Psoas muscle (tissue), 8 donors: ENCODE measurements around the gene DGKZ. TPM values are rescaled to one million over a fixed set of nuclear protein-coding genes. Genes with fewer than 3 reads are reported as not detected.

ENCODE experiments used
- ATAC-seq, 4 donors: fragments of 200-7000 bp; cut with Tn5 transposase; one replicate each; pipeline ENCODE4 v1.9.1; 2020; ENCODE audit warnings: moderate library complexity in 3 of 4, mild to moderate bottlenecking in 2 of 4
- DNase-seq, 2 donors: peaks; one replicate each; pipeline ENCODE4 v3.0.0-alpha.2; 2020
- H3K27ac ChIP-seq: fragments of 200-600 bp; one replicate; pipeline ENCODE4 v1.8.0; 2022
- H3K27me3 ChIP-seq, 3 donors: fragments of 200-600 bp in 1 of 3; one replicate each; pipeline versions ENCODE4 v1.6.1 to v1.8.0; 2013 to 2022; ENCODE audit warnings: low read length in 2 of 3, mild to moderate bottlenecking in 2 of 3, moderate library complexity in 1 of 3; ENCODE audit not compliant: insufficient read depth in 3 of 3
- H3K36me3 ChIP-seq, 2 donors: fragments of 200-600 bp in 1 of 2; one replicate each; pipeline versions ENCODE4 v1.6.1 to v1.8.0; 2013 to 2022; ENCODE audit warnings: low read depth in 1 of 2, mild to moderate bottlenecking in 1 of 2, moderate library complexity in 1 of 2; ENCODE audit not compliant: insufficient read depth in 1 of 2
- H3K4me1 ChIP-seq: fragments of 200-600 bp; one replicate; pipeline ENCODE4 v1.8.0; 2022
- H3K4me3 ChIP-seq: fragments of 200-600 bp; one replicate; pipeline ENCODE4 v1.8.0; 2022; ENCODE audit warnings: mild to moderate bottlenecking
- H3K9me3 ChIP-seq: fragments of 200-600 bp; one replicate; pipeline ENCODE4 v1.8.0; 2022
- WGBS, 3 donors: extraction: QIAGEN DNeasy Blood & Tissue Kit; methylation state at CpG; one replicate each; pipeline versions ENCODE4 v1.1.6 to v1.1.7; 2013; 5-methylcytosine and 5-hydroxymethylcytosine counted together
- intact Hi-C, 2 donors: fragments of 100-400 bp; cut with DNase I; formaldehyde crosslinking; loops; one replicate each; pipeline versions ENCODE4 v1.11.0 to v1.14.2; 2022
- polyA plus RNA-seq, 3 donors: library from polyadenylated mRNA; stranded (reverse); fragments of 200-250 nt; gene quantifications; one replicate each; pipeline ENCODE4 v1.2.3, GENCODE V29; 2013
- total RNA-seq, 4 donors: library from RNA; stranded (reverse); fragmentation: NEBNext Ultra II Directional in 2 of 4; extraction: Animal tissue kit (Norgen Biotek cat#: 25700) in 2 of 4; gene quantifications; one replicate each; pipeline versions ENCODE4 v1.2.1 to v1.2.4, GENCODE V29; 2021 to 2023
- TF ChIP-seq, protein P1 (sequence below): fragments of 200-600 bp; IDR thresholded peaks from one replicate; pipeline ENCODE4 v1.8.0; 2022; ENCODE audit warnings: antibody characterized with exemption
- donor health status: healthy with polysubstance abuse.
- donor health status: DM: no; HTN: no; CAD: no; lungs with moderate emphysema.
- donor health status: Bipolar disorder and iron deficiency.
- donor health status: healthy.
- donor health status: DM: yes; HTN: yes; CAD: no.
- donor health status: DM: no; HTN: no; CAD: no.
- donor health status: DM: no; HTN: no; CAD: no.
- donor health status: DM: yes; HTN: yes; CAD: no.

The DGKZ gene
- total and polyA plus RNA-seq, 7 donors: 57.7 to 138 (median 90.2) TPM

DNA sequence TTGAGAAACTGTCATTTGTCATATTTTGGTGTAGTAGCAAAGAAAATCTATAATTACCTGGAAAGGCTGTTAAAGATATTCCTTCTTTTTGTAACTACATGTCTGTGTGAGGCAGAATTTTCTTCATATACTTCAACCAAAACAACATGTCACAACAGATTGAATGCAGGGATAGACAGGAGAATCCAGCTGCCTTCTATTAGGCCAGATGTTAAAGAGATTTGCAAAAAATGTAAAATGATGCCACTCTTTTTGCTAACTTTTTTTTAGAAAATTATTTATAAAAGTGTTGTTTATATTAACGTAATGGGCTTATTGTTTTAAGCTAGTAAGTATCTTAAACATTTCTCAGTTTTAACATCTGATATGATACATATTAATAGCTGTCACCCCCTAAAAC lies 12.7 kb downstream of the DGKZ start:
- TF ChIP-seq, protein P1, sequence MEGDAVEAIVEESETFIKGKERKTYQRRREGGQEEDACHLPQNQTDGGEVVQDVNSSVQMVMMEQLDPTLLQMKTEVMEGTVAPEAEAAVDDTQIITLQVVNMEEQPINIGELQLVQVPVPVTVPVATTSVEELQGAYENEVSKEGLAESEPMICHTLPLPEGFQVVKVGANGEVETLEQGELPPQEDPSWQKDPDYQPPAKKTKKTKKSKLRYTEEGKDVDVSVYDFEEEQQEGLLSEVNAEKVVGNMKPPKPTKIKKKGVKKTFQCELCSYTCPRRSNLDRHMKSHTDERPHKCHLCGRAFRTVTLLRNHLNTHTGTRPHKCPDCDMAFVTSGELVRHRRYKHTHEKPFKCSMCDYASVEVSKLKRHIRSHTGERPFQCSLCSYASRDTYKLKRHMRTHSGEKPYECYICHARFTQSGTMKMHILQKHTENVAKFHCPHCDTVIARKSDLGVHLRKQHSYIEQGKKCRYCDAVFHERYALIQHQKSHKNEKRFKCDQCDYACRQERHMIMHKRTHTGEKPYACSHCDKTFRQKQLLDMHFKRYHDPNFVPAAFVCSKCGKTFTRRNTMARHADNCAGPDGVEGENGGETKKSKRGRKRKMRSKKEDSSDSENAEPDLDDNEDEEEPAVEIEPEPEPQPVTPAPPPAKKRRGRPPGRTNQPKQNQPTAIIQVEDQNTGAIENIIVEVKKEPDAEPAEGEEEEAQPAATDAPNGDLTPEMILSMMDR: no peak
- Histone ChIP-seq H3K27ac (peak overlapping the region; percentile 98), H3K36me3 (no peaks in the 10 kb centered on the region), H3K27me3 (no peaks in the 10 kb centered on the region), H3K9me3 (no peaks in the 10 kb centered on the region), H3K4me1 (peaks cover 31% of the 10 kb centered on the region), H3K4me3 (no peak overlapping the region)
- DNase-seq (no peak), ATAC-seq (no peak)
- 46 to 79% (median 50%) methylated on average over 1 of the region's 1 CpG for WGBS, 3 donors
- intact Hi-C loops: no loop called here

DNA sequence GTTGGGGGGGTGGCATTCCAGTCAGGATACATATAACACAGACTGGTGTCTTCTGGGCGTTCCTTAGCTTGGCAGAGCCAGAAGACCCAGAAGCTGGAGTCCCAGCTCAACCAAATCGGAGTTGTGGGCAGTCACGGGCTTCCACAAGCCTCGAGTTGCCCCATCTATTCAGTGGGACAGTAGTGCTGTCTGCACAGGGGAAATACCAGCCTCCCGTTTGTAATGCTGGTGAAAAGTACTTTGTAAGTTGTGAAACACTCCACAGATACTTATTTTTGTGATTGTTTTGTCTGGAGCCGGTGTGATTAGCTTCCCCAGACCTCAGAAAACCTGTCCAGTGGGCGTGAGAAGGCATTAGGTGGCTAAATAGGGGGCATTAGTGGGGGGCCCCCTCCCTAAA lies 13.6 kb downstream of the DGKZ start:
- WGBS, 3 donors: 21 to 35% (median 22%) methylated on average over 7 of the region's 7 CpGs
- DNase-seq (no peak), ATAC-seq (peak in 2 of 4 donors; percentile 4)
- Histone ChIP-seq H3K4me1 (peaks cover 38% of the 10 kb centered on the region), H3K27ac (peak overlapping the region; percentile 98), H3K4me3 (peak overlapping the region; percentile 76), H3K9me3 (no peaks in the 10 kb centered on the region), H3K27me3 (no peaks in the 10 kb centered on the region), H3K36me3 (no peaks in the 10 kb centered on the region)
- TF ChIP-seq, protein P1: no peak
- intact Hi-C loops: no loop called here

DNA sequence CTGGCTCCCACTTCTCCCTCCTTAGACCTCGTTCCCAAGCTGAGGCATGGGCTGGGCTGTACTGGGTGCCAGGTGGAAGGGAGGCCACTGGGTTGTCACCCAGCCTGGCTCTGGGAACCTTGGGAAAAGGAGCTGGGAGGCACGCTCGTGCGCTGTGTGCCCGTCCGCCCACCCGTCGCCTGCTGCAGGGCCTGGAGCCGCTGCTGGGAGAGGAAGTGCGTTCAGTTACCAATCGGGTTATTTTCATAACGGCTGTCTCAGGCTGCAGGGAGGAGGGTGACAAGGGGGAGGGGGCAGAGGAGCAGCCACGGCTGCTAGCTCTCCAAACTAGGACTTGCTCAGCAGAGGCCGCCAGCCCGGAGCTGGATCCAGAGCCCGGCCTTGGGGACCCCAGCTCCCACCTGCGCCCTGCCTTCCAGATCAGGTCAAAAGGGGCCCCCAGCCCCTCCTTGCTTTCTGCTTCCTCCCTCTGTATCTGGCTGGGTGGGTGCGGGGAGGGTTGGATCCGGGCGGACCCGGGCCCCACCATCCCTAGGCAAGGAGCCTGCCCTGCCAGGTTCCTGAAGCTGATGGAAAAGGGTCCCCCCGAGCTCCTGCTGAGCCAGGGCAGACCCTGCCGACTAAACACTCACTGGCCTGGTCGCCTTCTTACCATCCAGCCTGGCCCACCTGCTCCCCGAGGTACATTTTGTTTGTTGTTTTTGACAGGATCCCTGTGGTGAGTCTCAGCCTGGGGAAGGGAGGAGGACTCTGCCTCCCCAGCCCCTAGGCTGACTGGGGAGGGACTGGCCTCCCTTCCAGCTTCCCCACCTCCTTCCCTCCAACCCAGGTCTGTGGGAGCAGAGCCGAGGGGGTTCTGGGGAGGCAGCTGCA lies 14.3 kb downstream of the DGKZ start:
- peak; percentile 80 to 92 for DNase-seq
- Histone ChIP-seq H3K4me1 (peaks cover 44% of the 10 kb centered on the region), H3K27me3 (no peaks in the 10 kb centered on the region), H3K4me3 (peak overlapping the region; percentile 76), H3K27ac (peak overlapping the region; percentile 98), H3K36me3 (peaks cover 0 to 3% of the 10 kb centered on the region in 2 donors), H3K9me3 (no peaks in the 10 kb centered on the region)
- ATAC-seq: peak; percentile 76 to 78 (median 77)
- 4 to 8% (median 8%) methylated on average over 26 of the region's 26 CpGs for WGBS, 3 donors
- intact Hi-C loops: no loop called here
- TF ChIP-seq, protein P1: no peak

DNA sequence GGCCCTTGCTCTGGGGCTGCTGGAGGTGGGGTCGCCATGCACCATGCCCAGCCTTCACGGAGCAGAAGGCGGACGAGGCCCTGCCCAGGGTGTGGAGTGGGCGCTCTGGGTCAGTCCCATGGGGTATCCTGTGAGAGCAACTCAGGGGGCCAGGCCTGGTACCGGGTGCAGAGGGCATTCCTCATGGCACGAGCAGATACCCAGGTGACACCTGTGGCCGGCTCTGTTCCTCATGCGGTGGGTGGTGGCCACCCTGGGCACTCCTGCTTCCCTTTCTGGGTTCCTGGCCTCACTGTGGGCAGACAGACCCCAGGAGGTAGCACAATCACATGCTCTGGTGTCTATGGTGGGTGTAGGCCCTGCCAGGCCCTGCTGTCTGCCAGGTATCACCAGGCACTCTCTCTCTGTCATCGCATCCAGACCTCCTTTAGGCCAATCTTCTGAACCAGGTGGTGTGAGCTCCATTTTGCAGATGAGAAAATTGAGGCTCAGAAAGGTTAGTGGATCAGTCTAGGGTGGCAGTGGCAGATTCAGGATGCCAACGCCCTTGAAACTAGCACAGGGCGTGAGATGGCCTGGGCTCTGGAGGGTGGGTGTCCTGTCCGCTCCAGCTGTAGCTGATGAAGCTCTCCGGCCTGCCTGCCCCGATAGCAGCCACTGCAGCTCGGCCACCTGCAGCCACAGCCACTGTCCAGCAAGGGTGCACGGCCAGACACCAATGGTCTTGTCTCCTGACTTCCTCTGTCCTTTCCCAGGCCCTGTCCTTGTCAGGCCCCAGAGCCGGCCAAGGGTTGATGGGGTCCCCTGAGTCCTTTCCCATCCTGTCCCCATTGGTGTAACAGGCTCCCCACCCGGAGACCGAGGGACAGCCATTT lies 15.1 kb downstream of the DGKZ start:
- 30 to 53% (median 35%) methylated on average over 19 to 20 of the region's 20 CpGs for WGBS, 3 donors
- peaks cover 0 to 12% of the 10 kb centered on the region in 2 donors for H3K36me3 ChIP-seq
- intact Hi-C loops: no loop called here

More for the DNA sequence above, 15.1 kb downstream of the DGKZ start:
- no peak for DNase-seq
- TF ChIP-seq, protein P1: no peak
- Histone ChIP-seq H3K27ac (peak overlapping the region; percentile 98), H3K9me3 (no peaks in the 10 kb centered on the region), H3K27me3 (no peaks in the 10 kb centered on the region), H3K4me3 (peak overlapping the region; percentile 76), H3K4me1 (peaks cover 53% of the 10 kb centered on the region)
- peak in 2 of 4 donors; percentile 0 to 3 for ATAC-seq
